OCI-LY3 (cell line): ENCODE measurements around the gene OXCT1.

Source experiments
- H2AFZ ChIP-seq: fragments of 200-600, 300-600 bp; shearing (Covaris generic); 2 replicates; pipeline ENCODE4 v1.6.0; 2014; ENCODE audit warnings: antibody characterized with exemption, low read depth, low read length
- H3K27ac ChIP-seq: fragments of 200-600, 300-600 bp; sonication (generic); 2 replicates; pipeline ENCODE4 v1.5.1; 2014; ENCODE audit warnings: mild to moderate bottlenecking, low read length, moderate library complexity, mixed read lengths
- H3K27me3 ChIP-seq: fragments of 200-600, 300-600 bp; sonication (generic); 2 replicates; pipeline ENCODE4 v1.6.1; 2014; ENCODE audit warnings: low read depth, low read length, mixed read lengths
- H3K36me3 ChIP-seq: fragments of 200-600, 300-600 bp; sonication (generic); replicated peaks from 2 replicates; pipeline ENCODE3; 2014; ENCODE audit warnings: low read depth, low read length, mixed read lengths
- H3K4me1 ChIP-seq: fragments of 300-600, 200-600 bp; sonication (generic); 2 replicates; pipeline ENCODE4 v1.6.1; 2014; ENCODE audit warnings: low read length, mixed read lengths
- H3K4me2 ChIP-seq: fragments of 200-600, 300-600 bp; sonication (generic); 2 replicates; pipeline ENCODE4 v1.6.1; 2014; ENCODE audit warnings: low read length, mixed read lengths
- H3K4me3 ChIP-seq: fragments of 300-600, 200-600 bp; sonication (generic); 2 replicates; pipeline ENCODE4 v1.5.1; 2014; ENCODE audit warnings: antibody characterized with exemption, mild to moderate bottlenecking, low read length, moderate library complexity
- H3K79me2 ChIP-seq: fragments of 300-600, 200-600 bp; shearing (Covaris generic); 2 replicates; pipeline ENCODE4 v1.6.1; 2014; ENCODE audit warnings: mild to moderate bottlenecking, low read length, mixed read lengths
- H3K9ac ChIP-seq: fragments of 300-600, 200-600 bp; shearing (Covaris generic); 2 replicates; pipeline ENCODE4 v1.6.0; 2014; ENCODE audit warnings: mild to moderate bottlenecking, low read length, moderate library complexity
- H3K9me3 ChIP-seq: fragments of 200-600, 300-600 bp; shearing (Covaris generic); 2 replicates; pipeline ENCODE4 v1.6.1; 2014; ENCODE audit warnings: low read length, mixed read lengths; ENCODE audit not compliant: insufficient read depth
- H4K20me1 ChIP-seq: fragments of 200-600, 300-600 bp; sonication (generic); 2 replicates; pipeline ENCODE4 v1.6.1; 2016; ENCODE audit warnings: low read length, mixed read lengths; ENCODE audit not compliant: insufficient read depth
- EZH2phosphoT487 ChIP-seq: fragments of 200-600 bp; shearing (Covaris generic); IDR thresholded peaks from 2 replicates; pipeline ENCODE4 v1.6.1; 2018; ENCODE audit warnings: antibody characterized with exemption, mixed run types, low read depth
- TF ChIP-seq, protein P1 (sequence below): fragments of 200-600, 300-600 bp; sonication (generic); IDR thresholded peaks from 2 replicates; pipeline ENCODE4 v1.5.1; 2014; ENCODE audit warnings: antibody characterized with exemption, low read length, low read depth

Gene OXCT1

DNA sequence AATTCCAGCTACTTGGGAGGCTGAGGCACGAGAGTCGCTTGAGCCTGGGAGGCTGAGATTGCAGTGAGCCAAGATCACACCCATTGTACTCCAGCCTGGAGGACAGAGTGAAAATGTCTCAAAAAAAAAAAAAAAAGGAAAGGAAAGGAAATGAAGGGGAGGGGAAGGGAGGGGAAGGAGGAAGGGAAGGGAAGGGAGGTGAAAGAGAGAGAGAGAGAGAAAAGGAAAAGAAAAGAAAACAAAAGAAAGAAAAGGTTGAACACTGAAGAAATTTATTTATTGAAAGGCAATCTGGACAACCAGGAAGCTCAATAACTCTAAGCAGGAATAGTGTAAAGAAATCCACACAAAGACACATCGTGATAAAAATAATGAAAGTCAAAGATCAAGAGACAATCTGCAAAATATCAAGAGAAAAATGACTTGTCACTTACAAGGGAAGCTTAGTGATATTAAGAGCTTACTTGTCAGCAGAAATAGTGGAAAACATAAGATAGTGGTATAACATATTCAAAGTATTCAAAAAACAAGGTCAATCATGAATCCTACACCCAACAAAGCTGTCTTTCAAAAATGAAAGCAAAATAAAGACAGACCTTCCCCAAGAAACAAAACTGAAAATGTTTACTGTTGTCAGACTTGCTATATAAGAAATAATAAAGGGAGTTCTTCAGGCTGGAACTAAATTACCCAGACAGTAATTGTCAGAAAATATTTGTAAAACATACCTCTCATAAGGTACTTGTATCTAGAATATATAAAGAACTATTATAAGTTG lies 23.0 kb upstream of the OXCT1 start:
- no peaks in the 10 kb centered on the region for H3K4me1 ChIP-seq
- no peak overlapping the region for H3K9ac ChIP-seq
- no peak overlapping the region for H2AFZ ChIP-seq
- no peaks in the 10 kb centered on the region for H3K79me2 ChIP-seq
- H4K20me1 ChIP-seq: no peaks in the 10 kb centered on the region
- TF ChIP-seq, protein P1, sequence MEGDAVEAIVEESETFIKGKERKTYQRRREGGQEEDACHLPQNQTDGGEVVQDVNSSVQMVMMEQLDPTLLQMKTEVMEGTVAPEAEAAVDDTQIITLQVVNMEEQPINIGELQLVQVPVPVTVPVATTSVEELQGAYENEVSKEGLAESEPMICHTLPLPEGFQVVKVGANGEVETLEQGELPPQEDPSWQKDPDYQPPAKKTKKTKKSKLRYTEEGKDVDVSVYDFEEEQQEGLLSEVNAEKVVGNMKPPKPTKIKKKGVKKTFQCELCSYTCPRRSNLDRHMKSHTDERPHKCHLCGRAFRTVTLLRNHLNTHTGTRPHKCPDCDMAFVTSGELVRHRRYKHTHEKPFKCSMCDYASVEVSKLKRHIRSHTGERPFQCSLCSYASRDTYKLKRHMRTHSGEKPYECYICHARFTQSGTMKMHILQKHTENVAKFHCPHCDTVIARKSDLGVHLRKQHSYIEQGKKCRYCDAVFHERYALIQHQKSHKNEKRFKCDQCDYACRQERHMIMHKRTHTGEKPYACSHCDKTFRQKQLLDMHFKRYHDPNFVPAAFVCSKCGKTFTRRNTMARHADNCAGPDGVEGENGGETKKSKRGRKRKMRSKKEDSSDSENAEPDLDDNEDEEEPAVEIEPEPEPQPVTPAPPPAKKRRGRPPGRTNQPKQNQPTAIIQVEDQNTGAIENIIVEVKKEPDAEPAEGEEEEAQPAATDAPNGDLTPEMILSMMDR: no peak
- TF ChIP-seq EZH2phosphoT487: no peak
- no peaks in the 10 kb centered on the region for H3K36me3 ChIP-seq
- H3K27me3 ChIP-seq: no peaks in the 10 kb centered on the region
- no peak overlapping the region for H3K27ac ChIP-seq
- no peak overlapping the region for H3K4me3 ChIP-seq
- no peaks in the 10 kb centered on the region for H3K9me3 ChIP-seq
- no peak overlapping the region for H3K4me2 ChIP-seq

DNA sequence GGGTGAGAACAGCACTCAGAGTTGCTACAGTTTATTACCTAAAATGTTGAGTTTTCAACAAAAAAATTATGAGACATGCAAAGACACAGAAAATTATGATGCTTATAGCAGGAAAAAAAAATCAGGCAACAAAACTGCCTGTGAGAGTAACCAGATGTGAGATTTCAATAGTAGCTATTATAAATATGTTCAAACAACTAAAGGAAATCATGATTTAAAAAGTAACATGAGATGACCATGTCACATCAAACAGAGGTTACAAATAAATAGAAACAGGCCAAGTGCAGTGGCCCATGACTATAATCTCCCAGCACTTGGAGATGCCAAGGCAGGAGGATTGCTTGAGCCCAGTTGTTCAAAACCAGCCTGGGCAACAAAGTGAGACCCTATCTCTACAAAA lies 21.8 kb upstream of the OXCT1 start:
- no peaks in the 10 kb centered on the region for H3K9me3 ChIP-seq
- no peak overlapping the region for H3K9ac ChIP-seq
- no peaks in the 10 kb centered on the region for H3K4me1 ChIP-seq
- no peak for TF ChIP-seq EZH2phosphoT487
- TF ChIP-seq, protein P1: no peak
- no peak overlapping the region for H2AFZ ChIP-seq
- no peak overlapping the region for H3K4me3 ChIP-seq
- H3K4me2 ChIP-seq: no peak overlapping the region
- H3K27me3 ChIP-seq: no peaks in the 10 kb centered on the region
- no peaks in the 10 kb centered on the region for H4K20me1 ChIP-seq
- H3K79me2 ChIP-seq: no peaks in the 10 kb centered on the region
- no peaks in the 10 kb centered on the region for H3K36me3 ChIP-seq
- no peak overlapping the region for H3K27ac ChIP-seq

DNA sequence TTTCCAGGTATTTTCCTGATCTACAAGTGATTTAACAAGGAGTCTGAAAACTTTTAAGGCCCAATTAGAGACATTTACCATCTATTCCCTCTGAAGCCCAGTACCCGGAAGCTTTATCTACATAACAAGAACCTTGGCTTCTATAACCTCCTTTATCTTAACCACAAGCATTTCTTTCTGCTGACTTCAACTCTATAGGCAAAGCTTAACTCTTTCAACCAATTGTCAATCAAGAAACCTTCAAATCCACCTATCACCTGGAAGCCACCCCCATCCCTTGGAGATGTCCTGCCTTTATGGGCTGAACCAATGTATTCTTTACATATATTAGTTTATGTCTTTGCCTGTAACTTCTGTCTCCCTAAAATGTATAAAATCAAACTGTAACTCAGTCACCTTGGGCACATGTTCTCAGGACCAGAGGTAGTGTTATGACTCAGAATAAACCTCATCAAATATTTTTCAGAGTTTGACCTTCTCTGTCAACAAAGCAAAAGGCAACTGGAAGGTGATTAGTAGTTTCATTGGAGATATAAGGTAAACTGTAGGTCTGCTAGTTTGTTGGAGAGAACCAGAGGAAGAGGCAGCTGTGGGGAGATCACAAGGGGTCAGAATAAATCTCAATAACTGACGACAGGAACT lies 21.0 kb upstream of the OXCT1 start:
- Histone ChIP-seq H3K79me2 (no peaks in the 10 kb centered on the region), H3K4me2 (no peak overlapping the region), H3K4me3 (no peak overlapping the region), H2AFZ (no peak overlapping the region), H3K36me3 (no peaks in the 10 kb centered on the region), H3K9ac (no peak overlapping the region), H3K9me3 (no peaks in the 10 kb centered on the region), H4K20me1 (no peaks in the 10 kb centered on the region), H3K27me3 (no peaks in the 10 kb centered on the region), H3K4me1 (no peaks in the 10 kb centered on the region), H3K27ac (no peak overlapping the region)
- no peak for TF ChIP-seq EZH2phosphoT487
- TF ChIP-seq, protein P1: no peak

DNA sequence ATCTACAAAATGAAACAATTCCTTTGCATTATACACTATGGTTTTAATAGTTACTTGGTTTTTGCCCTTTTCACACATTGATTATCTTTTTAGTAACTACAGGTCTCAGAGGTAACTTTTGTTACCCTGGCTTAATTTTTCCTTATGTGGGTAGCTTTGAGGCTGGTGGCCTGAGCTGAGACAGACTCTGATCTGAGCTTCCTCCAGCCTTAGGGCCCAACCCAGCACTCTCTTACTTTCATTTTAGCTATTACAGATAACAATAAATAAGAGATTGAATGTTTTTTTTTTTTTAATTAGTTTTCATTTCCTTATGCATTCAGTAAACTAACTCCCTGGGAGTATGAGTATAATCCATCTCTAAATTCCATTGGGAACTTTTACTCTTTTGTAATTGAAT lies 15.1 kb upstream of the OXCT1 start:
- Histone ChIP-seq H3K27me3 (no peaks in the 10 kb centered on the region), H3K4me2 (no peak overlapping the region), H4K20me1 (no peaks in the 10 kb centered on the region), H3K79me2 (no peaks in the 10 kb centered on the region), H3K9me3 (no peaks in the 10 kb centered on the region), H2AFZ (no peak overlapping the region), H3K4me3 (no peak overlapping the region), H3K36me3 (no peaks in the 10 kb centered on the region), H3K9ac (no peak overlapping the region), H3K4me1 (no peaks in the 10 kb centered on the region), H3K27ac (no peak overlapping the region)
- no peak for TF ChIP-seq EZH2phosphoT487
- TF ChIP-seq, protein P1: no peak
